AG08395 (cell line): ENCODE results near the gene TMUB2.
A peak's percentile ranks its signal among the peaks of the same experiment; 100 is the strongest.
"Not testable (repeated sequence)": the region's sequence is repeated elsewhere in the genome, so short reads cannot be mapped to it uniquely, and the experiment has no call there.

Experiments
- DNase-seq: peaks from one replicate; pipeline ENCODE4 v3.0.0; 2012; ENCODE audit warnings: mixed read lengths, low spot score

TMUB2 gene

DNA sequence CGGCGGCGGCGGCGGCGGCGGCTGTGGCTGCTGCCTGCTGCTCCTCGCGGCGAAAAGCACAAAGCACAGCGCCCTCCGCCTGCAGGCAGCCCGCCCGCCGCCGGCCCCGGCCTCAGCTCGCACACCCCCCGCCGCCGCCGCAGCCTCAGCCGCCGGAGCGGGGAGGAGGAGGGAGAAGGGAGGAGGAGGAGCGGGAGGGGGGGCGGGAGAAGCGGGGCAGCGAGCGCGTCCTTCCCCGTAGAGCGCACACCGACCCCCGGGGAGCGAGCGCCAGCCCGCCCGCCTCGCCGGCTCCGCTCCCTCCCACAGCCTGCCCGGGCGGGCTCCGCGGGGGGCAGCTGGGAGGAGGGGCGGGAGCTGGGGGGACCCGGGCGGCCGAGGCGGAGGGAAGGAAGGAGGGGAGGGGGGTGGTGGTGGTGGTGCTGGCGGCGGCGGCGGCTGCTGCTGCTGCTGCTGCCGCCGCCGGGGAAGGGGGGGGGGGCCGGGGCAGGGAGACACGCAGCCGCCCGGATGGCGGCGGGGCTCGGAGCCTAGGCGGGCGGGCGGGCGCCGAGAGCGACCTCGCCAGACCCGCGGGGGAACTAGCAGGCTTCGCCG, 32.9 kb downstream of the TMUB2 start, which contains the start of gene UBTF:
UBTF (minus strand) TSS at position 60 of the 597 bp plus-strand sequence. CDS start 1,446 bp downstream, outside the sequence.
- no peak for DNase-seq

DNA sequence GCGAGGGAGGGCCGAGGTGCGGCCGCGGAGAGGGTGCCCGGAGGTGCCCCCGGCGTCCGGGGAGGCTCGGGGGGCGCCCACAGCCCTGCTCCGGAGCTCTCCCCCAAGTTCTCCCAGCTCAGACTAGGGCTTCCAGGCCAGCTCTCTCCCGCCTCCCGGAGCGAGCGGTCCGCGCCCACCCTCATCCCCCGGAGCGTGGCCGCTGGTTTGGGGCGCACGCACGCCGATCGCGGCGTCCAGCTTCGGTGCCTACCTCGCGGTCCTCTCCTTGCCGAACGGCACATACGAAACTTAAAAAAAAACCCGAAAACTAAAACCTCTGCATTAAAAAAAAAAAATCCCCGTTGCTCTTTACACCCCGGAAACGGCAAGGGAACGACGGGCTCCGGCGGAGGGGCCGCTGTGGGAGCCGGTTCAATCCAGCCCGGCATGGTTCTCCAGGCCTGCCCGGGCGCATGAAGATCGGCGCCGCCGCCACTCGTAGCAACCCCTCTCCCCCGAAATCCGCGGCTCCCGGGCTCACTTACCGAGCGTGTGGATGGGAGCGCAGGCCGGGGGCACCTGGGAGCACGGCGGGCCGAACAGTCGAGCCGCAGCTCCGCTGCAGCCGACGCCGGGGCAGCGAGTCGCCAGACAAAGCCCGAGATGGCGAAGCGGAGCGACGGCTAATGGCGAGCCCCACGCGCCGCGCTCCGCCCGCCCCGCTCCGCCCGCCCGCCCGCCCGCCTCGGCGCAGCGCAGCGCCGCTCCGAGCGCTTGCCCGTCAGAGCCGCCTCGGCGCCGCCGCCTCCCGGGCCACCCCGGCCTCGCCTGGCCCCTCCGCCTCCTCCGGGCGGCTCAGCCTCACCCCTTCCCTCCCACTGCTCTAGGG, 33.7 kb downstream of the TMUB2 start:
- peak; percentile 51 for DNase-seq

GRCh38 chr17:44221084-44221861, 34.5 kb downstream of the TMUB2 start:
- DNase-seq: peak; percentile 76

- no peak for DNase-seq
Observed at GRCh38 chr17:44221862-44222111, 35.0 kb downstream of the TMUB2 start.

- DNase-seq: peak; percentile 82
Observed at GRCh38 chr17:44222112-44222869, 35.5 kb downstream of the TMUB2 start.

GRCh38 chr17:44223541-44224071, 36.8 kb downstream of the TMUB2 start:
- DNase-seq: peak; percentile 49

- no peak for DNase-seq
Observed at GRCh38 chr17:44229090-44229489, 42.3 kb downstream of the TMUB2 start.

GRCh38 chr17:44230140-44230539, 43.4 kb downstream of the TMUB2 start:
- no peak for DNase-seq

- no peak for DNase-seq
Observed at GRCh38 chr17:44232061-44232460, 45.3 kb downstream of the TMUB2 start.

DNA sequence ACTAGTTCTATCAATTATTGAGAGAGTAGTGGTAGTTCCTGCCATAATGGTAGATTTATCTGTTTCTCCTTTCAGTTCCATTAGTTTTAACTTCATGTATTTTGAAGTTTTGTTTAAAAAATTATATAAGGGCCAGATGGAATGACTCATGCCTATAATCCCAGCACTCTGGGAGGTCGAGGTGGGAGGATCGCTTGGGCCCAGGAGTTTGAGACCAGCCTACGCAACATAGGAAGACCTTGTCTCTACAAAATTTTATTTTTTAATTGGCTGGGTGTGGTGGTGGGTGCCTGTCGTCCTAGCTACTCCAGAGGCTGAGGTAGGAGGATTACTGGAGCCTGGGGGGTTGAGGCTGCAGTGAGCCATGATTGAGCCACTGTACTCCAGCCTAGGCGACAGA, 46.8 kb downstream of the TMUB2 start:
- no peak for DNase-seq

DNA sequence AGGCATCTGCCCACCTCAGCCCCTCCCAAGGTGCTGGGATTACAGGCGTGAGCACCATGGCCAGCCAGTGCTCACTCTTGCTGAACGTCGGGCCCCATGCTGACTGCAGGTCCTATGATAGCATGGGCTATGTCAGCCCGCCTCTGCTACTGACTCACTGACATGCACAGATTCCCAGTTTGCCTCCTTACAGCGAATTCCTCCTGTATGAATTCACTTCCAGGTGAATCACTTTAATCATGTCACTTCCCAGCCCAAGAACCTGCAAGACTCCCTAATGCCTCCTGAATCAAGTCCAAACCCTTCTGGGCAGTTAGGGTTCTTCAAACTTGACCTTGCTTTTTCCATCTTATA, 48.8 kb downstream of the TMUB2 start:
- no peak for DNase-seq

- no peak for DNase-seq
Observed at GRCh38 chr17:44236444-44236991, 49.7 kb downstream of the TMUB2 start.

- not testable (repeated sequence) for DNase-seq
Observed at GRCh38 chr17:44237886-44238285, 51.1 kb downstream of the TMUB2 start.

DNA sequence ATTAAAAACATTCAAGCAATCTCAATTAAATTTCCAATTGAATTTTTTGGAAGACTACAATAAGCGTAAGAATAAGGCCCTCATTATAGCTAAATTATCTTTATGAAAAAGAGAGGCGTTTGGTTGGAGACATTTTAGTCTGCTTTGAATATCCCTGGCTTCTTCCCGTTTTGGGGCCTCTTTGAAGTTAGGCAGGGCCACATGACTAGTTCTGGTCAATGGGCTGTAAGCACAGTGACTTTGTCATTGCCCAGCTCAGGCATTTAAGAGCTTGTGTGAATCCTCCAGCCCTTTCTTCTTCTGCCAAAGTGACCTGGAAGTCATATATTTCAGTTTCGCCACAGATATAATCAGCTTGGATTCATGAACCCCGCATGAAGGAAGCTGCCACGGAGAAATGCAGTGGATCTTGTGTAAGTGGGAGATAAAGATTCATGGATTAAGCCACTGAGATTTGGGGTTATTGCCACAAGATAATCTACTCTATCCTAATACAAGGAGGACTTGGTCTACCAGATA, 54.4 kb downstream of the TMUB2 start:
- no peak for DNase-seq
